ENCODE data around the gene HSD17B12.
"Not testable (repeated sequence)": the region's sequence is repeated elsewhere in the genome, so short reads cannot be mapped to it uniquely, and the experiment has no call there.

The HSD17B12 gene

GRCh38 chr11:43680521-43681400 lies at the start of gene HSD17B12:
Gene HSD17B12 (plus strand): TSS chr11:43680738. CDS start chr11:43680828, 90 bp downstream.
- peak; percentile 98 to 99 for DNase-seq

GRCh38 chr11:43631732-43632131 lies 48.8 kb upstream of the HSD17B12 start:
- DNase-seq = no peak

GRCh38 chr11:43632181-43632580 lies 48.4 kb upstream of the HSD17B12 start:
- no peak for DNase-seq

GRCh38 chr11:43638717-43639116 lies 41.8 kb upstream of the HSD17B12 start:
- no peak for DNase-seq

GRCh38 chr11:43639224-43639623 lies 41.3 kb upstream of the HSD17B12 start:
- DNase-seq = no peak

- DNase-seq = no peak
Measured at GRCh38 chr11:43639920-43640319, 40.6 kb upstream of the HSD17B12 start.

- DNase-seq = peak; percentile 88 to 89
Measured at GRCh38 chr11:43643898-43644620, 36.5 kb upstream of the HSD17B12 start.

GRCh38 chr11:43644621-43645299 lies 35.8 kb upstream of the HSD17B12 start:
- DNase-seq = no peak

GRCh38 chr11:43646767-43647166 lies 33.8 kb upstream of the HSD17B12 start:
- no peak for DNase-seq

- DNase-seq = no peak
Measured at GRCh38 chr11:43648888-43649287, 31.6 kb upstream of the HSD17B12 start.

- no peak for DNase-seq
Measured at GRCh38 chr11:43649501-43649900, 31.0 kb upstream of the HSD17B12 start.

GRCh38 chr11:43649921-43650320 lies 30.6 kb upstream of the HSD17B12 start:
- no peak for DNase-seq

GRCh38 chr11:43663018-43663417 lies 17.5 kb upstream of the HSD17B12 start:
- DNase-seq = not testable (repeated sequence)

- DNase-seq = no peak
Measured at GRCh38 chr11:43664295-43664694, 16.2 kb upstream of the HSD17B12 start.

GRCh38 chr11:43671284-43671683 lies 9.3 kb upstream of the HSD17B12 start:
- DNase-seq = not testable (repeated sequence)

- DNase-seq = no peak
Measured at GRCh38 chr11:43674560-43674959, 6.0 kb upstream of the HSD17B12 start.

- DNase-seq = no peak
Measured at GRCh38 chr11:43676933-43677332, 3.6 kb upstream of the HSD17B12 start.

- no peak for DNase-seq
Measured at GRCh38 chr11:43681401-43681942, 934 bp downstream of the HSD17B12 start.

- not testable (repeated sequence) for DNase-seq
Measured at GRCh38 chr11:43682081-43682480, 1.5 kb downstream of the HSD17B12 start.

- DNase-seq = no peak
Measured at GRCh38 chr11:43685440-43685839, 4.9 kb downstream of the HSD17B12 start.

GRCh38 chr11:43686207-43686606 lies 5.7 kb downstream of the HSD17B12 start:
- no peak for DNase-seq

GRCh38 chr11:43687120-43687791 lies 6.7 kb downstream of the HSD17B12 start:
- DNase-seq = no peak

GRCh38 chr11:43688394-43688793 lies 7.9 kb downstream of the HSD17B12 start:
- no peak for DNase-seq

Measured in stimulated activated CD4-positive, alpha-beta T cell treated with anti-CD3 and anti-CD28 coated beads, Interleukin-2, amount 100 ng/mL, for 24 hours (primary cell).